NCI-H2107 (cell line): Measurements from ENCODE around the gene LRRC37B.
A peak's percentile ranks its signal among the peaks of the same experiment; 100 is the strongest.
"Not testable (repeated sequence)": the region's sequence is repeated elsewhere in the genome, so short reads cannot be mapped to it uniquely, and the experiment has no call there.

Experiments
- DNase-seq: peaks from one replicate; lab custom pipeline; 2025; lab: John Stamatoyannopoulos, UW

LRRC37B gene

DNA sequence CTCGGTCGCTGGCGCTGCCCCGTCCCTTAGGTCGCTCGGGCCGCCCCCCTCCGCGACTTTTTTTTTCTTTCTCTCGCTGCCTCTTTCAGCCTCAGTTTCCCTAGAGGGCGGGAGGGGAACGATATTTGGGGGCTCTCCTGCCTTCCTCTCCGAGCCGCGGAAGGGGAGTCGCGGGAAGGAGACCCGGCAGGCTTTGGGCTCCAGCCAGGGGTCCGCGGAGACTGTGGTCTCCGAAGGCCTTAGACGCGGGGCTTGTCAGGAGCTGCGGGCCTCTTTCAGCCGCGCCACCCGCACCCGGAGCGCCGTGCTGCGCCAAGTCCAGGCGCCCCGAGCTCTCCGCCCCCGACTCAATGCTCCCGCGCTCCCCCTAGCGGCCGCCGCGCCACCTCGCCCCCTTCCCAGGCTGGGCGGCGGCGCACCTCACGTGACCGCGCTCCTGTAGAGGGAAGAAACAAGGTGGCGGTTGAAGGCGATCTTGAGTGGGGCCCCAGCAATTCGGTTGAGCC is at the start of gene LRRC37B:
LRRC37B (plus strand) TSS at position 427 of the 506 bp plus-strand sequence. CDS start 14,010 bp downstream, outside the sequence.
- DNase-seq = peak; percentile 51

DNA sequence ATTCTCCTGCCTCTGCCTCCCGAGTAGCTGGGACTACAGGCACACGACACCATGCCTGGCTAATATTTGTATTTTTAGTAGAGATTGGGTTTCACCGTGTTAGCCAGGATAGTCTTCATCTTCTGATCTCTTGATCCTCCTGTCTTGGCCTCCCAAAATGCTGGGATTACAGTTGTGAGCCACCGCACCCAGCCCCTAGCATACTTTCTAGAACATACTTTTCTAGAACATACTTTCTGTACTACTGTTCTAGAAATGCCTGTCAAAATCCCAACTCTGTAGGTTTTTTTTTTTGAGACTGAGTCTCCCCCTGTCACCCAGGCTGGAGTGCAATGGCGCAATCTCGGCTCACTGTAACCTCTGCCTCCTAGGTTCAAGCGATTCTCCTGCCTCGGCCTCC is 43.1 kb upstream of the LRRC37B start:
- DNase-seq = not testable (repeated sequence)

DNA sequence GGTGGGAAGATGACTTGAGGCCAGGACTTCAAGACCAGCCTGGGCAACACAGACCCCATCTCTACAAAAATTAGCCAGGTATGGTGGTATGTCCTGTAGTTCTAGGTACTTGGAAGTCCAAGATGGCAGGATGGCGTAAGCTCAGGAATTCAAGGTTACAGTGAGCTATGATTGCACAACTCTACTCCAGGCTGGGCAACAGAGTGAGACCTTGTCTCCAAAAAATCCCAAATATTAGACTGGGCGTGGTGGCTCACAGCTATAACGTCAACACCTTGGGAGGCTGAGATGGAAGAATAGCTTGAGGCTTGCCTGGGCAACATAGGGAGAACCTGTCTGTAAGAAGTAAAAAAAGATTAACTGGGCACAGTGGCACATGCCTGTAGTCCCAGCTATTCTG is 39.5 kb upstream of the LRRC37B start:
- no peak for DNase-seq

DNA sequence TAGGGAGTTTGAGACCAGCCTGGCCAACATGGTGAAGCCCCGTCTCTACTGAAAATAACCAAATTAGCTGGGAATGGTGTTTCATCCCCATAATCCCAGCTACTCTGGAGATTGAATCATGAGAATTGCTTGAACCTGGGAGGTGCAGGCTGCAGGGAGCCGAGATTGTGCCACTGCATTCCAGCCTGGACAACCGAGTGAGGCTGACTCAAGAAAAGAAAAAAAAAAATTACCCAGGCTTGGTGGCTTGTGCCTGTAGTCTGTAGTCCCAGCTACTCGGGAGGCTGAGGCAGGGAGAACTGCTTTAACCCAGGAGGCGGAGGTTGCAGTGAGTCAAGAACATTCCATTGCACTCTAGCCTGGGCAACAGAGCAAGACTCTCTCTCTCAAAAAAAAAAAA is 36.8 kb upstream of the LRRC37B start:
- DNase-seq = not testable (repeated sequence)

DNA sequence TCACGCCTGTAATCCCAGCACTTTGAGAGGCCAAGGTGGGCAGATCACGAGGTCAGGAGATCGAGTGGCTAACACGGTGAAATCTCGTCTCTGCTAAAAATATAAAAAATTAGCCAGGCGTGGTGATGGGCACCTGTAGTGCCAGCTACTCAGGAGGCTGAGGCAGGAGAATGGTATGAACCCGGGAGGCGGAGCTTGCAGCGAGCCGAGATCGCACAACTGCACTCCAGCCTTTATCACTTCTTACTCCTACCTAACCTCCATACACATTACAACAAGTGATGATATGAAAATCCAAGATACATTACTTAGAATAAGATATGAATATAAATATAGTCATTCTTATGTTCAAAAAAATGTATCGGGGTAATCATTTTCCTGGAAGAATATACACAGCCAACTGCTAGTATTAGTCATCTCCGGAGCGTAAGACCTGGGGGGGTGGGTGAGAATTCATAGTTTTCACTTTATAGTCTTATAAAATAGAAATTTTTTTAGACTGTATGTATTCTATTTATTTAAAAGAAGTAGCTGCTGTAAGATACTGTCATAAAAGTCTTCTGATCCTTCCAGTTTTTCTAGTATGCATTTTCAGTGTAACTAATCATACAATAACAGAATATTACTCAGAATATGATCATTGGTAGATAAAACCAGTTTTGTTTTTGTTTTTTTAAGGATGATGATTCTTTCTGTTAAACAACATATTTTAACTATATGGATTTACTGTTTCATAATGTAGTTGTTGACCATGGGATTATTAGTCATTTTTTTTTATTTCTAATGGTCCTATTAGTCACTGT is 32.7 kb upstream of the LRRC37B start:
- not testable (repeated sequence) for DNase-seq

DNA sequence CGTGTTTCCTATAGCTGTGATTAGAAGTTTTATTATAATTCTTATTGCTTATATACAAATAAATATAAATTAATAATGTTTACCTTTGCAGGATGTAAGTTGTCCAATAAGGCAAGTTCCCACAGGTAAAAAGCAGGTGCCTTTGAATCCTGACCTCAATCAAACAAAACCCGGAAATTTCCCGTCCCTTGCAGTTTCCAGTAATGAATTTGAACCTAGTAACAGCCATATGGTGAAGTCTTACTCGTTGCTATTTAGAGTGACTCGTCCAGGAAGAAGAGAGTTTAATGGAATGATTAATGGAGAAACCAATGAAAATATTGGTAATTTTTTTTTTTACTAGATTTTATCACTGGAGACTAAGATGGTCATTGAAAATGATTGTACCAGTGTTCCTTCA is 31.8 kb upstream of the LRRC37B start:
- not testable (repeated sequence) for DNase-seq

DNA sequence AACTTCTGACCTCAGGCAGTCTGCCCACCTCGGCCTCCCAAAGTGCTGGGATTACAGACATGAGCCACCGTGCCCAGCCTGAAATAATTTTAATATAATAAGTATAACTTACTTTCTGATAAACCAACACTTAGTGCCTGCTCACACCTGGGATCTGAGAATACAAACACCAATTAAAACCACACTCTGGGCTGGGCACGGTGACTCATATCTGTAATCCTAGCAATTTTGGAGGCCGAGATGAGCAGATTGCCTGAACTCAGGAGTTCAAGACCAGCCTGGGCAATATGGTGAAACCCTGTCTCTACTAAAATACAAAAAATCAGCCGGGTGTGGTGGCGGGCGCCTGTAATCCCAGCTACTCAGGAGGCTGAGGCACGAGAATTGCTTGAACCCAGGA is 15.4 kb upstream of the LRRC37B start:
- not testable (repeated sequence) for DNase-seq

DNA sequence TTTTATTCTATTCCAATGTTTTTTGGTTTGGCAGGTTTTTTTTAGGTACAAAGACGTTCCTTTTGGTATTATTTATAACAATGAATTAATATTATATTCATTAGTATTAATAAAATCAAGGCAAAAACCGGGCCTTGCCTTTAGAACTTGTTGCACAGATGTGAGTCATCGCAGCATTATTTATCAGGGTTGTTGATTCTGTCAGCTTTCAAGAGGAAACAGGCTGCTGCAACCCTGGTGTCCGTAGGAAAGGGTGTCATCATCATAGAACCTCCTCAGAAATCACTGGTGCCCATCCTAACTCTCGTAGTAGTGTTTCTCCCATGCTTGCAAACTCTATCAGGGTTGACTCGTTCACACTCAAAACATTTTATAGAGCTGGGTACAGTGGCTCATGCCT is 10.2 kb upstream of the LRRC37B start:
- no peak for DNase-seq

DNA sequence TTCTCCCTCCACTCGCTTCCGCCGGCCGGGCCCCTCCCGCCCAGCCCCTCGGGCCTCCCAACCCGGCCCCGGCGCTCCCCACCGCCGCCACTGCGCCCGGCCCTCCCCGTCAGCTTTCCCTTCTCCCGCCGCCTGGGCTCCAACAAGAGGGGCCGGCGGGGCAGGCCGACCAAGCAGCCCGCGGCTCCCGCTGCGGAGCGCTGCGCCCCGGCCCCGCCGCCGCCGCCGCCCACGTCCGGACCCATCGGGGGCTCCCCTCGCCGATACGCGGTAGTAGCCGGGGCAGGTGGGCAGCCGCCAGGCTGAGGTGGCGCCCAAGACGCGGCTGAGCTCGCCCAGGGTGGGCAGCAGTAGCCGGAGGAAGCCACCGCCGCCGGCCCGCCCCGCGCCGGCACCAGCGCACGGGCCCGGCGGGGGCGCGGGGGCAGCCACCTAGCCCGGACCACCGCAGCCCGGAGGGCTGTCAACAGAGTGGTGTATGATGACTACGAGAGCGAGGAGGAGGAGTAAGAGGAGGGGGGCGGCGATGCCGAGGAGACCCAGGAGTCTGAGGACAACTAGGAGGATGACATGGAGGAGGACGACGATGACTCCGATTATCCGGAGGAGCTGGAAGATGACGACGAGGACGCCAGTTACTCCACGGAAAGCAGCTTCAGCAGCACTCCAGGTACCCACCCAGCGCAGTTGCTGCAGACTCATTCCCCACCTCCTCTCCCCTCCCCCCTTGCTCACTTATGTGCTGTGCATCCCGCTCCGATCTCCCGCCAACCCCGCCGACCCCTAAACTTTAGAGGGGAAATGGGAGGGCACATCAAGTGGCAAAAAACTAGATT is 498 bp downstream of the LRRC37B start:
- no peak for DNase-seq

DNA sequence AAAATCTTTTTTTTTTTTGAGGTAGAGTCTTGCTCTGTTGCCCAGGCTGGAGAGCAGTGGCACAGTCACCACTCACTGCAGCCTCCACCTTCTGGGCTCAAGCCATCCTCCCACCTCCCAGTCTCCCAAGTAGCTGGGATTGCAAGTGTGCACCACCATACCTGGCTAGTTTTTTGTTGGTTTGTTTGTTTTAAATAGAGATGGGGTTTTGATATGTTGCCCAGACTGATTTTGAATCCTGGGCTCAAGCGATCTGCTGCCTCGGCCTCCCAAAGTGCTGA is 2.0 kb downstream of the LRRC37B start:
- no peak for DNase-seq

DNA sequence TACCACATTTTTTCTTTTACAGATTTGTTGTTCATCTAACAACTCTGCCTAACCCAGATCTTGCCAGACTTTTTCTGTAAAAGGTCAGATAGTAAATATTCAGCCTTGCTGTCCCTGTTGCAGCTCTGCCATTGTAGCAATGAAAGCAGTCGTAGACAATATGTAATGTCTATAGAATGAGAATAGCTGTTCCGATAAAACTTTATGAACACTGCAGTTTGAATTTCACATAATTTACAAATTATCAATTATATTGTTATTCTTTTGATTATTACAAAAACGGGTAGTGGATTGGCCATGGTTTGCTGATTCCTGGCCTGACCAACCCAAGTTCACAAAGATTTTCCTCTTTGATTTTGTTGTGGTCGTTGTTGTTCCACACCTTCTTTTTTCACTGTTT is 2.9 kb downstream of the LRRC37B start:
- DNase-seq = no peak

DNA sequence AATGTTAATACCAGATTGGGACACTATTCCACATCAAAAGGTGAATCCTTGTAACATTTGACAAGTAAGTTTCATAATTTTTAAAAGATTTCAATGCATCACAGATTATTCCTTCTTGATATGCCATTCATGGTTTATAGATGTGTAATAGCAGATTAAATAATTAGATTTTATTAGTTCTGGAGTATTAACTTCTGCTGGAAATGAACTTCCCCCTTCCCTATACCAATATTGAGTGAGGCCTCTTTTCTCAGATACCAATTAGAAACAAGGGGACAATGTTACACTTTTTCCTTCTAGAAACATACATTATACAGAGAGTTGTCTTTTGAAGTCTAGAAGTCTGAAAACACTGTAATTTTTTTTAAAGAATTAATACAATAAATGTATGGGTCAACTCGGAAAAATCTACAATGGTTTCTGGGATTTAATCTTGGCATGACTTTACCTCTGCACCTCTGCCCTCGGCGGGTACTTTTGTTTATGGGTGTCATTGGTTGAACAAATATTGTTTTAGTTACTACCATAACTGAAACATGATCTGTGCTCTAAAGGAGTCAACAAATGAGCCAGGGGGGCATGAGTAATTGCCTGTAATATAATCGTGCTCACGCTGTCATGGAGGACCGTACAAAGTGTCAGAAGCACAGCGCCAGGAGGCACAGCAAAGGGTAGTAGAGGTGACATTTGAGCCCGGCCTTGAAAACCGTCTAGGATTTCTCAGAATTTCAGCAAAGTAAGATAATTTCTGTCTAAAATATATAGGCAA is 8.2 kb downstream of the LRRC37B start:
- DNase-seq = peak; percentile 62

DNA sequence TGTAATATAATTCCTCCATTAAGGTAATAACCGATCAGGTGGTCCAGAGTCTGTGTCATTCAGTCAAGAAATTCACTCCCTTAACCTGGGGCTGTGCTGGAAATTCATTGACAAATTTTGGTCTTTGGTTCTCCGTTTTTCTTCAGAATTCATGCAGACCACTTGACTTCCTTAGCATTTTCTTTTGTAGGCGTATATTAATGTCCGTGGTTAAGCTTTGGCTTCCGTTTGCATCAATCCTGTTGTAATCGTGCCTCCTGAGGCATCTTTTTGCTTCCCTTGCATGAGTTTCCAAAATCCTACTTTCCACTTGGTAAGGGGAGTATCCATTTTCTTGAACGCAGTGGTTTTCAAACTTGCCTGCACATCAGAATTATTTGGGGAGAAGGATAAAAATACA is 9.0 kb downstream of the LRRC37B start:
- DNase-seq = no peak

DNA sequence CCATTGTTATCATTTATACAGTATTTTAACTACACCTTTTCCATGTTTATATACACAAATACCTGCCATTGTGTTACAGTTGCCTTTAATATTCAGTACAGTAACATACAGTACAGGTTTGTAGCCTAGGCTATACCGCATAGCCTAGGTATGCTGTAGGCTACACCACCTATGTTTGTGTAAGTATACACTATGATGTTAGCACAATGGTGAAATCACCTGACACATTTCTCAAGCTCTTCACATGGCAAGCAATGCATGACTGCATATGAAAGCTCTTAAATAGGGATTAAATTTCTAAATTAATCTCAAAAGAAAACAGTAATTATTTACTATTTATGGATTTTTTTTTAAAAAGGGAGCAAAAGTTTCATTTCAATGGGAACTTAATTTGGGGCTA is 12.0 kb downstream of the LRRC37B start:
- no peak for DNase-seq

DNA sequence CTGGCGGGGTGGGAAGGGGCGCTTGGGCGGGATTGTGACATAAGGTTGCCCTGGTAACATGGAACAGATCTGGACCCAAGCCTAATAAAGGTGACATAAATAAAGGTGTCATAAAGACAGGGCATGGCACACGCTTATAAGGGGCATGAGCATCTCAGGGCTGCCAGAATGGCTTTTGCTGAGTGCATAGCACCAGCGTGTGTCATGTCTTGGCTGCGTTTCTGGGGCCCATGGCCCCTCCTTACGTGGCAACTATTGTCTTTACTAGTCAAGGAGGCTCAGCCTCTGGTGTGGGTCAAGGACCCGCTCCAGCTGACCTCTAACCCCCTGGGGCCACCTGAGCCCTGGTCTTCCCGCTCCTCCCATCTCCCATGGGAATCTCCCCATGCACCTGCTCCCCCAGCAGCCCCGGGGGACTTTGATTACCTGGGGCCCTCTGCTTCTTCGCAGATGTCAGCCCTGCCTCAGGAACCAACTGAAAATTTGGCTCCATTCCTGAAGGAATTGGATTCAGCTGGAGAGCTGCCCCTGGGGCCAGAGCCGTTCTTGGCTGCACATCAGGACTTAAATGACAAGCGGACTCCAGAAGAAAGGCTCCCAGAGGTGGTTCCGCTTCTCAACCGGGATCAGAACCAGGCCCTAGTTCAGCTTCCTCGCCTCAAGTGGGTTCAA is 13.9 kb downstream of the LRRC37B start:
- no peak for DNase-seq

DNA sequence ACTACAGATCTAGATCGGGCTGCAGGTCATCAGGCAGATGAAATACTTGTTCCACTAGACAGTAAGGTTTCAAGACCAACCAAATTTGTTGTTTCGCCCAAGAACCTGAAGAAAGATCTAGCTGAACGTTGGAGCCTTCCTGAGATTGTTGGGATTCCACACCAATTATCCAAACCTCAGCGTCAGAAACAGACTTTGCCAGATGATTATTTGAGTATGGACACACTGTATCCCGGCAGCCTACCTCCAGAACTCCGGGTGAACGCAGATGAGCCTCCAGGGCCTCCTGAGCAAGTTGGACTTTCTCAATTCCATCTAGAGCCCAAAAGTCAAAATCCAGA is 14.4 kb downstream of the LRRC37B start:
- DNase-seq = no peak

DNA sequence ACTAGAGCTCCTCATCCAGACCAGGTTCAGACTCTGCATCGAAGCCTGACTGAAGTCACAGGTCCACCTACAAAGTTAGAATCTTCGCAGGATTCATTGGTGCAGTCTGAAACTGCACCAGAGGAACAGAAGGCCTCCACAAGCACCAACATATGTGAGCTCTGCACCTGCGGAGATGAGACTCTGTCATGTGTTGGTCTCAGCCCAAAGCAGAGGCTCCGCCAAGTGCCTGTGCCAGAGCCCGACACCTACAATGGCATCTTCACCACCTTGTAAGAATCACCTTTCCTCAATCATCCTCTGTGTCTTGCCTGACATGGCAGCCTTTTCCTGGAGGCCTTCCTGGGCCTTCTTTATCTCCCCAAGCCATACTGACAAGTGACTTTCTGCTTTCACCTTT is 15.4 kb downstream of the LRRC37B start:
- DNase-seq = not testable (repeated sequence)

DNA sequence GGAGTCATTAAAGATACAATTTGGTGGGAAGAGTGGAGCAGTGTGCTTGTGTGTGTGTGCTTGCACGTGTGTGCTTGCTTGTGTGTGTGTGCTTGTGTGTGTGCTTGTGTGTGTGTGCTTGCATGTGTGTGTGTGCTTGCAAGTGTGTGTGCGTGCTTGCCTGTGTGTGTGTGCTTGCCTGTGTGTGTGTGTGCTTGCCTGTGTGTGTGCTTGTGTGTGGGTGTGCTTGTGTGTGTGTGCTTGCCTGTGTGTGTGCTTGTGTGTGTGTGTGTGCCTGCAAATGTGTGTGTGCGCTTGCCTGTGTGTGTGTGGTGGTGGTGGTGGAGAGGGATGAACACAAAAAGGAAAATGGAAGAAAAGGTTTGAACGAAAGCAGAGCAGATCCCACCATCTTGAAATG is 20.1 kb downstream of the LRRC37B start:
- DNase-seq = not testable (repeated sequence)

DNA sequence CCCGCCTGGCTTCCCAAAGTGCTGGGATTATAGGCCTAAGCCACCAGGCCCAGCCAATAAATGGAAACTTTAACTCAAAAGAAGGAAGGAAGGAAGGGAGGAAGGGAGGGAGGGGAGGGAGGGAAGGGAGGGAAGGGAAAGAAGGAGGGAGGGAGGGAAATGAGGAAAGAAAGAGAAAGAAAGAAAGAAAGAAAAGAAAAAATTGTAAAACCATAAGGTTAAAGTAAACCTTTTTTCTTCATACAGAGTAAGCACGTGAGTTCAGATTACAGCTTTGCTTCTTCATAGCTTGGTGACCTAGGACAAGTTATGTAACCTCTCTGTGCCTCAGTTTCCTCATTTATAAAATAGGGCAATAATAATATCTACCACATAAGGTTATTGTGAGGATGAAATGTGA is 26.0 kb downstream of the LRRC37B start:
- DNase-seq = no peak

DNA sequence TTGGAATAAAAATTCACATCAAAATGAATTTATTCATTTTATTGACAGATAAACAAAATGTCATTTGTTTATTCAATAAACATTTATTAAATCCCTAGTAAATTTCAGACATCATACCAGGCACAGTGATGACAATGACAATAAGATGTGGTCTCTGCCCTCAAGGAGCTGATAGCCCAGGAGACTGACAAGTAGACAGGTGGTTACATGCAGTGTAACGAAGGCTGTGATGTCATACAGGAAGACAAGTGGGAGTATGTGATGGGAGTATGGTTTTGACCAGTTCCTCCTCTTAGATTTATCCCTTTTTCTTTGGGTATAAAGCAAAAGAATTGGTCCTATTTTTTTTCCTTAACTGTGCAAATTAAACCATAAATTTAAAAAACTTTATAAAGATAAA is 26.6 kb downstream of the LRRC37B start:
- DNase-seq = not testable (repeated sequence)

DNA sequence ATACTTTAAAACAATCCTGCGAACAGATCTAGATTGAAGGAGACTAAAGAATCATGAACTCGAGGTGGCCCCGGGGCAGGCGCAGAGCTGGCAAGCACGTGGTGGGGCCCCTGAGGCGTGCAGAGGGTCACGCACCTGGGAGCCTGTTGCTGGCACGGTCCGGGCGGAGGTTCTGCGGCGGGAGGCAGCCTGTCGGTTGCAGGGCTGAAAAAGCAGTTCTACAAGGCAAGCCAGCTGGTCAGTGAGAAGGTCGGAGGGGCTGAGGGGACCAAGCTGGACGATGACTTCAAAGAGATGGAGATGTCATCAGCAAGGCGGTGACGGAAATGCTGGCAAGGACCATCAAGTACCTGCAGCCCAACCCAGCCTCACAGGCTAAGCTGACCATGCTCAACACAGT is 33.1 kb downstream of the LRRC37B start:
- not testable (repeated sequence) for DNase-seq

DNA sequence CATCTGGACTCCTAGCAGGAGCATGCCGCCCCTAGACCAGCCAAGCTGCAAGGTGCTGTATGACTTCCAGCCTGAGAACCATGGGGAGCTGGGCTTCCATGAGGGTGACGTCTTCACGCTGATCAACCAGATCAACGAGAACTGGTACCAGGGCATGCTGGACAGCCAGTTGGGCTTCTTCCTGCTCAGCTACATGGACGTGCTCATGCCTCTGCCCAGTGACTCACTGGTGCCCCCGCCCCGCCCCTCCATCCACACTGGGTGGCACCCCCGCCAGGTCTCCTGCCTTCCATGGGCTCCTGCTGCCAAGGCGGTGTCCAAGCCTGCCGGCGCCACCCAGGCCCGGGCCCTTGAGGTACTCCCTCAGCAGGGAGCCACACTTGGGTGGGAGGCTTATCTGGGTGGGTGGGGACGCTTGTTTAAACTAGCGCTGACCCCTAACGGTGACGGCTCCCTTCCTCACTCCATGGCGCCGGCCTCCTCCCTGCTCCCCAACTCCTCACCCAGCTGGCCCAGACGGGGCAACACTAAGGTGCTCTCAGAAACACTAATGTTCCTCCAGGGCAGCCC is 34.2 kb downstream of the LRRC37B start:
- not testable (repeated sequence) for DNase-seq
